Gastrocnemius medialis (tissue), 4 donors: ENCODE results near the gene PPP3CA. TPM values are rescaled to one million over a fixed set of nuclear protein-coding genes. Genes with fewer than 3 reads are reported as not detected.
A peak's percentile ranks its signal among the peaks of the same experiment; 100 is the strongest.

Source experiments
- ATAC-seq, 2 donors: fragments of 150-250 bp; one replicate each; pipeline ENCODE4 v1.9.1; 2016
- DNase-seq, 2 donors: peaks; one replicate each; pipeline ENCODE4 v3.0.0-alpha.2; 2019
- H3K27ac ChIP-seq, 4 donors: fragments of 200-600 bp; sonication (generic); 1 replicate in 1 of 4; 2 replicates in 3 of 4; pipeline ENCODE4 v1.5.1; 2016 to 2018; ENCODE audit warnings: mild to moderate bottlenecking in 2 of 4, moderate library complexity in 1 of 4
- H3K27me3 ChIP-seq, 3 donors: fragments of 200-600 bp; sonication (generic) in 2 of 3; 1 replicate in 1 of 3; 2 replicates in 2 of 3; pipeline versions ENCODE4 v1.5.1 to v1.6.0; 2016 to 2019; ENCODE audit warnings: mild to moderate bottlenecking in 1 of 3, moderate library complexity in 1 of 3
- H3K36me3 ChIP-seq, 2 donors: fragments of 200-600 bp; sonication (generic) in 1 of 2; one replicate each; pipeline ENCODE4 v1.5.1; 2017 to 2018
- H3K4me1 ChIP-seq, 2 donors: fragments of 200-600 bp; sonication (generic) in 1 of 2; one replicate each; pipeline ENCODE4 v1.5.1; 2016 to 2017; ENCODE audit warnings: mild to moderate bottlenecking in 2 of 2
- H3K4me3 ChIP-seq, 4 donors: fragments of 200-600 bp; sonication (generic) in 3 of 4; 1 replicate in 1 of 4; 2 replicates in 3 of 4; pipeline ENCODE4 v1.5.1; 2016 to 2019; ENCODE audit warnings: mild to moderate bottlenecking in 2 of 4
- H3K9me3 ChIP-seq, 3 donors: fragments of 200-600 bp; sonication (generic) in 2 of 3; 1 replicate in 1 of 3; 2 replicates in 2 of 3; pipeline ENCODE4 v1.5.1; 2016 to 2019
- POLR2A ChIP-seq, 2 donors: fragments of 450-650 bp; IDR thresholded peaks; one replicate each; pipeline ENCODE4 v1.6.1; 2017; ENCODE audit warnings: antibody characterized with exemption in 2 of 2, mild to moderate bottlenecking in 2 of 2, moderate library complexity in 2 of 2
- in situ Hi-C, 4 donors: fragments of 200-750 bp; cut with MboI; loops; one replicate each; pipeline versions ENCODE4 v1.15.0 to v1.8.0; 2017; ENCODE audit warnings: low sequenced_read_pairs in 4 of 4
- intact Hi-C: fragments of 100-400 bp; cut with DNase I; formaldehyde crosslinking; loops from one replicate; pipeline ENCODE4 v1.15.1; 2023; ENCODE audit warnings: low total_unique reads
- total RNA-seq, 4 donors: library from RNA; depleted of rRNA; stranded (reverse); fragments of >200 nt; gene quantifications; one replicate each; pipeline versions ENCODE4 v1.1.0 to v1.2.3, GENCODE V29; 2016
- TF ChIP-seq, protein P1 (sequence below), 5 experiments: fragments of 450-650 bp in 3 of 5; fragments of 200-600 bp in 2 of 5; sonication (generic) in 2 of 5; IDR thresholded peaks in 4 of 5; conservative IDR thresholded peaks in 1 of 5; 1 replicate in 4 of 5; 2 replicates in 1 of 5; pipeline ENCODE4 v1.5.1; 2016 to 2019; ENCODE audit warnings: antibody characterized with exemption in 5 of 5, mild to moderate bottlenecking in 3 of 5, moderate library complexity in 3 of 5

Gene PPP3CA
- total RNA-seq, 4 donors from 2014 or later = 25.1 to 30.3 (median 26.7) TPM

DNA sequence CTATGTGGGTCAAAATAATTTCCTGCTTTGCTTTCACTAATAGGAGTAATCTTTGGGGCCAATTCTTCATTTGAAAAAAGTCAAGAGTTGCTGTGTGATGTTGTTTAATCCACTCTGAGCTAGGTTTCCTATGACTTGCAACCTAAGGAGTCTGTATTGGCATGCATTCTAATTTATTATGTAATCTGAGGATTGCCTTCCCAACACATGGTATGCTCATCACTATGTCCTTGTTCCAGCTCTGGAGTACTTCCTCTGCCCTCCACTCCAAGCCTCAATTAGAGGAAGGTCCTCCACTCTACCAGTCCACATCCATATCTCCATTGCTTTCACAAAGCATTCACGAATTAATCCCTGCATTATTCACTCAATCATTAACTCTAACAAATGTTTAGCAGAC is 56.1 kb downstream of the PPP3CA start:
- intact Hi-C loops (no loop called here), in situ Hi-C loops (no loop called here)
- no peak overlapping the region for H3K4me3 ChIP-seq
- H3K9me3 ChIP-seq = no peaks in the 10 kb centered on the region
- no peaks in the 10 kb centered on the region for H3K36me3 ChIP-seq
- no peak overlapping the region for H3K27ac ChIP-seq
- H3K4me1 ChIP-seq = peaks cover 31 to 54% of the 10 kb centered on the region in 2 donors
- TF ChIP-seq, protein P1, sequence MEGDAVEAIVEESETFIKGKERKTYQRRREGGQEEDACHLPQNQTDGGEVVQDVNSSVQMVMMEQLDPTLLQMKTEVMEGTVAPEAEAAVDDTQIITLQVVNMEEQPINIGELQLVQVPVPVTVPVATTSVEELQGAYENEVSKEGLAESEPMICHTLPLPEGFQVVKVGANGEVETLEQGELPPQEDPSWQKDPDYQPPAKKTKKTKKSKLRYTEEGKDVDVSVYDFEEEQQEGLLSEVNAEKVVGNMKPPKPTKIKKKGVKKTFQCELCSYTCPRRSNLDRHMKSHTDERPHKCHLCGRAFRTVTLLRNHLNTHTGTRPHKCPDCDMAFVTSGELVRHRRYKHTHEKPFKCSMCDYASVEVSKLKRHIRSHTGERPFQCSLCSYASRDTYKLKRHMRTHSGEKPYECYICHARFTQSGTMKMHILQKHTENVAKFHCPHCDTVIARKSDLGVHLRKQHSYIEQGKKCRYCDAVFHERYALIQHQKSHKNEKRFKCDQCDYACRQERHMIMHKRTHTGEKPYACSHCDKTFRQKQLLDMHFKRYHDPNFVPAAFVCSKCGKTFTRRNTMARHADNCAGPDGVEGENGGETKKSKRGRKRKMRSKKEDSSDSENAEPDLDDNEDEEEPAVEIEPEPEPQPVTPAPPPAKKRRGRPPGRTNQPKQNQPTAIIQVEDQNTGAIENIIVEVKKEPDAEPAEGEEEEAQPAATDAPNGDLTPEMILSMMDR (IDR thresholded peaks at IDR 0.05 in 4 of 5, conservative IDR thresholded peaks at IDR 0.05 in 1 of 5) = no peak
- TF ChIP-seq POLR2A (IDR thresholded peaks at IDR 0.05) = no peak
- DNase-seq (no peak), ATAC-seq (peak in 1 of 2 donors; percentile 73)
- no peaks in the 10 kb centered on the region for H3K27me3 ChIP-seq

DNA sequence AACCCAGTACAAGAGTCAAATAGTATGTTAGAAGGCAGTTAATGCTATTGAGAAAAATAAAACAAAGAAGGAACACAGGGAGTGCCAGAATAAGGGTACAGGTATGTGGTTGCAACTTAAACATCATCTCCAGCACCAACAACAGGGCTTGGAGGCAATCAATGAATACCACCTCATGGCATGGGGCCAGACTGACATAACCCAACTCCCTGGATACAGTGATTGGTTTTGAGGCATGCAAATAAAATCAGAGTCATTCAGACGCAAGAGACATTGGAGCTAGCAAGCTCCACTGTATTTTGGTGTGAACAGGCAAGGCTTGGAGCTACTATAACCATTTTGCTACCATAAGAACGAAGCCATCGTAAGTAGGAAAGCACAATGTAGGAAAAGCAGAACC is 56.7 kb downstream of the PPP3CA start:
- TF ChIP-seq POLR2A (IDR thresholded peaks at IDR 0.05) = no peak
- TF ChIP-seq, protein P1 (IDR thresholded peaks at IDR 0.05 in 4 of 5, conservative IDR thresholded peaks at IDR 0.05 in 1 of 5) = no peak
- ATAC-seq (no peak), DNase-seq (no peak)
- H3K36me3 ChIP-seq = no peaks in the 10 kb centered on the region
- H3K9me3 ChIP-seq = no peaks in the 10 kb centered on the region
- no peaks in the 10 kb centered on the region for H3K27me3 ChIP-seq
- H3K27ac ChIP-seq = no peak overlapping the region
- intact Hi-C loops (no loop called here), in situ Hi-C loops (no loop called here)
- H3K4me1 ChIP-seq = peaks cover 31 to 50% of the 10 kb centered on the region in 2 donors
- no peak overlapping the region for H3K4me3 ChIP-seq

DNA sequence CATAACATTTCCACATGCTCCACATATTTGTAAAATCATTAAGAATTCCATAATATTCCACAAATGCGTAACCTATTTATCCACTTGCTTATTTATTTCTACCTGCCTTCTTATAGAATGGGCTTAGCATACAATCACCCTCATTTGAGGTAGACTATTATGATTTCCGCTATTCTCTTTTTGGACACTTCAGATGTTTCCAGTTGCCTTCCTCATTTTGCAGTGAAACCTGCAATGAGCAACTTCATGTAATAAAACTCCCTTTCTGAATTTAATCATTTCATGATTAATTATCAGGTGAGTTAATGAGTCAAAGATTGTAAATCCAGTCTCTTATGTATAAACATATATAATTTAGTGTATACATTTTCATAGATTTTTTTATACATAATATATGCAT is 58.0 kb downstream of the PPP3CA start:
- no peaks in the 10 kb centered on the region for H3K36me3 ChIP-seq
- no peaks in the 10 kb centered on the region for H3K9me3 ChIP-seq
- H3K4me3 ChIP-seq = peak overlapping the region in 1 of 4 donors; percentile 9
- in situ Hi-C loops = no loop called here
- no peak for DNase-seq
- H3K27me3 ChIP-seq = no peaks in the 10 kb centered on the region
- no peak for TF ChIP-seq POLR2A (IDR thresholded peaks at IDR 0.05)
- TF ChIP-seq, protein P1 (IDR thresholded peaks at IDR 0.05 in 4 of 5, conservative IDR thresholded peaks at IDR 0.05 in 1 of 5) = no peak
- no peak overlapping the region for H3K27ac ChIP-seq
- ATAC-seq = no peak
- H3K4me1 ChIP-seq = peaks cover 31 to 48% of the 10 kb centered on the region in 2 donors
- intact Hi-C loops = no loop called here

DNA sequence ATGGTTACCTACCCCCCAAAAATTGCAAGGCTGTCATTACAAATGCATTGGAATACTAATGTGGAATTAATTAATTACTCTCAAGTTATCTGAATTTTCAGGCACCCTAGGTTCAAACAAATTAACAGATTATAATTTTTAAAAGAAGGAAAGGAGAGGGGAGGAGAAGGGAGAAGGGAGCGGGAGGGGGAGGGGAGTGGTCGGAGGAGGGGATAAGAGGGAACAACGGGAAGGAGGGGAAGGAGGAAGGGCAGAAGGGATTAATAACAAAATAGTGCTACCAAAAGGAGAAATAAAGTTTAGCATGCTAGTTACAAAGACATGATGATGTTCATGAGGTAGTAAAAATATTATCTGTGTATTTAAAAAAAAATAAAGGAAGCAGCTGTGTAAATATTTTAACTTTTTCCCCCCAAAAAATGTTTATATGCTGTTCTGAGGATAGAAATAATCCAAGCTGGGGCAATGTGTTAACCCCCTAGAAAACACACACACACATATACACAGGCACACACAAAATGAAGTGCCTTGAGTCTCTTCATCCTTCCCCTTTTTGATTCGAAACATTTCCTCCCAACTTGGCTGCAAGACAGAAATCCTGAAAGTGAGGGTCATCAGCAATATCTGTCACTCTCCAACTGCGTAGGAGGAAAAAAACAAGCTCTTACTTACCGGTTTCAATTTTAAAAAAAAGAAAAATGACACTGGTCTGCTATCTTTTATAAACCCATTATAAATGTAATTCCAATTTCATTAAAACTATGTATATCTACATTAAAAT is 58.8 kb downstream of the PPP3CA start:
- ATAC-seq = peak in 1 of 2 donors; percentile 12
- Histone ChIP-seq H3K27ac (no peak overlapping the region), H3K9me3 (no peaks in the 10 kb centered on the region), H3K4me3 (peak overlapping the region in 1 of 4 donors; percentile 9), H3K4me1 (peaks cover 31 to 48% of the 10 kb centered on the region in 2 donors), H3K36me3 (no peaks in the 10 kb centered on the region), H3K27me3 (no peaks in the 10 kb centered on the region)
- intact Hi-C loops = no loop called here
- TF ChIP-seq, protein P1 (IDR thresholded peaks at IDR 0.05 in 4 of 5, conservative IDR thresholded peaks at IDR 0.05 in 1 of 5) = no peak
- TF ChIP-seq POLR2A (IDR thresholded peaks at IDR 0.05) = no peak
- in situ Hi-C loops = no loop called here
- no peak for DNase-seq
